ENCODE measurements around the gene CHRNA5.

DNA sequence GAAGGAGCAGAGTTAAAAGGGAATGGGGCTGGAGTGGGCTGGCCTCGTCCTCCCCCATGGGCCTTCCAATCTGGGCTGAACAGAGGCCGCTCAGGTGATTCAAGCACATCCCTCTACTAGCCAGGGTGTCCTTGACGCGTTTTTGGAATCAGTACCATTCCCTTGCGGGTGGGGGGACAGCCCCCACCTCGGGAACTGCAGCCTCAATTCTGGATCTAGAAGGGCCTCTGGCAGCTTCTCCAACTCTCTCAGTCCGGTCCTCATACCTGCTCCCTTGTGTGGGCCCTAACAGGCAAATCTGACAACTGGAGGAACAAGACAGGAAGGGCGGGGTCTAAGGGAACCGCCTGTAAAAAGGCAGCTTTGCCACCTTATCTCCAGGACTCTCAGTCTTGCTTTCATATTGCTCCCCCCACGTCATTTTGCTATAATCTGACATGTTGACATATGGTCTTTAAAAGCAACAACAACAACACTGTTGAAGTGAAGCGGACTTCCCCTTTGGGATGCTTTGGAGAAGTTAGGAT is 76.5 kb downstream of the CHRNA5 start:
- TF ChIP-seq ZNF384 (IDR thresholded peaks at IDR 0.05) (no peak), SUZ12 (IDR thresholded peaks at IDR 0.05) (no peak), ELF4 (IDR thresholded peaks at IDR 0.05) (no peak), SP1 (IDR thresholded peaks at IDR 0.05) (no peak), FOXK2 (IDR thresholded peaks at IDR 0.05) (no peak), TARDBP (IDR thresholded peaks at IDR 0.05) (no peak), LEF1 (IDR thresholded peaks at IDR 0.05; ENCODE audit: borderline replicate concordance) (no peak), FOXA1 (IDR thresholded peaks at IDR 0.05) (no peak), NFRKB (IDR thresholded peaks at IDR 0.05) (no peak), FOXM1 (IDR thresholded peaks at IDR 0.05; ENCODE audit: borderline replicate concordance) (no peak), BHLHE40 (IDR thresholded peaks at IDR 0.05; ENCODE audit: borderline replicate concordance) (no peak), L3MBTL2 (conservative IDR thresholded peaks at IDR 0.05) (no peak)
- TF ChIP-seq, protein P1, sequence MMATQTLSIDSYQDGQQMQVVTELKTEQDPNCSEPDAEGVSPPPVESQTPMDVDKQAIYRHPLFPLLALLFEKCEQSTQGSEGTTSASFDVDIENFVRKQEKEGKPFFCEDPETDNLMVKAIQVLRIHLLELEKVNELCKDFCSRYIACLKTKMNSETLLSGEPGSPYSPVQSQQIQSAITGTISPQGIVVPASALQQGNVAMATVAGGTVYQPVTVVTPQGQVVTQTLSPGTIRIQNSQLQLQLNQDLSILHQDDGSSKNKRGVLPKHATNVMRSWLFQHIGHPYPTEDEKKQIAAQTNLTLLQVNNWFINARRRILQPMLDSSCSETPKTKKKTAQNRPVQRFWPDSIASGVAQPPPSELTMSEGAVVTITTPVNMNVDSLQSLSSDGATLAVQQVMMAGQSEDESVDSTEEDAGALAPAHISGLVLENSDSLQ (IDR thresholded peaks at IDR 0.05): no peak
